Right ventricle myocardium inferior (tissue), 1 donor: ENCODE data around the gene BMAL1. TPM values are rescaled to one million over a fixed set of nuclear protein-coding genes. Genes with fewer than 3 reads are reported as not detected.
A peak's percentile ranks its signal among the peaks of the same experiment; 100 is the strongest.

Source experiments
- ATAC-seq: fragments of 200-7000 bp; cut with Tn5 transposase; one replicate; pipeline ENCODE4 v1.9.1; 2020; ENCODE audit warnings: mild to moderate bottlenecking, moderate library complexity
- DNase-seq: peaks from one replicate; pipeline ENCODE4 v3.0.0; 2021; ENCODE audit errors: missing footprints
- intact Hi-C: fragments of 100-400 bp; cut with DNase I; formaldehyde crosslinking; loops from one replicate; pipeline ENCODE4 v1.11.0; 2022
- total RNA-seq: library from RNA; stranded (reverse); fragmentation: NEBNext Ultra II Directional; extraction: Animal tissue kit (Norgen Biotek cat#: 25700); gene quantifications from one replicate; pipeline ENCODE4 v1.2.1, GENCODE V29; 2021
- donor health status: DM: no; HTN: yes; CAD: no; lungs with severe emphysema.

Gene BMAL1
- total RNA-seq, 1 donor from 2014 or later: 9.5 TPM

- ATAC-seq (no peak), DNase-seq (no peak)
- intact Hi-C loops: no loop called here
Measured at GRCh38 chr11:13333456-13333957, 55.9 kb downstream of the BMAL1 start.

GRCh38 chr11:13334034-13334786, 56.6 kb downstream of the BMAL1 start:
- DNase-seq: no peak
- ATAC-seq: no peak
- intact Hi-C loops: loop anchor here (2.0 kb wide), 1 partner anchor 123 kb away; no protein-coding TSS in a partner anchor

- ATAC-seq (no peak), DNase-seq (no peak)
- intact Hi-C loops: loop anchor here (1.0 to 2.0 kb wide), 2 partner anchors 96 to 125 kb away; no protein-coding TSS in a partner anchor
Measured at GRCh38 chr11:13335319-13335718, 57.7 kb downstream of the BMAL1 start.

- no peak for DNase-seq
- intact Hi-C loops: no loop called here
- ATAC-seq: peak; percentile 47
Measured at GRCh38 chr11:13336246-13336878, 58.8 kb downstream of the BMAL1 start.

GRCh38 chr11:13338019-13338426, 60.4 kb downstream of the BMAL1 start:
- DNase-seq: no peak
- no peak for ATAC-seq
- intact Hi-C loops: no loop called here

- intact Hi-C loops: no loop called here
- ATAC-seq (no peak), DNase-seq (no peak)
Measured at GRCh38 chr11:13338427-13339069, 61.0 kb downstream of the BMAL1 start.

GRCh38 chr11:13339195-13340153, 61.9 kb downstream of the BMAL1 start:
- intact Hi-C loops: loop anchor here (10.0 kb wide), 1 partner anchor 375 kb away; no protein-coding TSS in a partner anchor
- DNase-seq (no peak), ATAC-seq (peak; percentile 45)

GRCh38 chr11:13341026-13341425, 63.4 kb downstream of the BMAL1 start:
- intact Hi-C loops: loop anchor here (10.0 kb wide), 1 partner anchor 376 kb away; no protein-coding TSS in a partner anchor
- DNase-seq: no peak
- no peak for ATAC-seq

GRCh38 chr11:13343067-13343466, 65.5 kb downstream of the BMAL1 start:
- DNase-seq: no peak
- intact Hi-C loops: loop anchor here (10.0 kb wide), 1 partner anchor 378 kb away; no protein-coding TSS in a partner anchor
- ATAC-seq: no peak

- intact Hi-C loops: loop anchor here (1.0 to 10.0 kb wide), 3 partner anchors 67 to 379 kb away; partner anchors contain the start of gene BMAL1
- no peak for DNase-seq
- peak; percentile 35 for ATAC-seq
Measured at GRCh38 chr11:13343931-13344717, 66.5 kb downstream of the BMAL1 start.

- DNase-seq: no peak
- intact Hi-C loops: loop anchor here (1.0 to 10.0 kb wide), 3 partner anchors 68 to 380 kb away; partner anchors contain the start of gene BMAL1
- ATAC-seq: no peak
Measured at GRCh38 chr11:13344818-13345217, 67.2 kb downstream of the BMAL1 start.

- DNase-seq: no peak
- ATAC-seq: no peak
- intact Hi-C loops: loop anchor here (10.0 kb wide), 1 partner anchor 382 kb away; no protein-coding TSS in a partner anchor
Measured at GRCh38 chr11:13346470-13346869, 68.9 kb downstream of the BMAL1 start.

- no peak for ATAC-seq
- intact Hi-C loops: loop anchor here (10.0 kb wide), 1 partner anchor 383 kb away; no protein-coding TSS in a partner anchor
- DNase-seq: no peak
Measured at GRCh38 chr11:13347901-13348300, 70.3 kb downstream of the BMAL1 start.

GRCh38 chr11:13348305-13348704, 70.7 kb downstream of the BMAL1 start:
- no peak for DNase-seq
- ATAC-seq: no peak
- intact Hi-C loops: loop anchor here (10.0 kb wide), 1 partner anchor 384 kb away; no protein-coding TSS in a partner anchor

GRCh38 chr11:13349046-13349445, 71.5 kb downstream of the BMAL1 start:
- ATAC-seq (no peak), DNase-seq (no peak)
- intact Hi-C loops: loop anchor here (10.0 kb wide), 1 partner anchor 384 kb away; no protein-coding TSS in a partner anchor

- intact Hi-C loops: loop anchor here (10.0 kb wide), 1 partner anchor 385 kb away; no protein-coding TSS in a partner anchor
- no peak for DNase-seq
- no peak for ATAC-seq
Measured at GRCh38 chr11:13349581-13349980, 72.0 kb downstream of the BMAL1 start.

GRCh38 chr11:13352711-13353110, 75.1 kb downstream of the BMAL1 start:
- intact Hi-C loops: no loop called here
- no peak for ATAC-seq
- no peak for DNase-seq
